Uterus (tissue), 4 donors: Measurements from ENCODE around the gene PRLH. TPM values are rescaled to one million over a fixed set of nuclear protein-coding genes. Genes with fewer than 3 reads are reported as not detected.

Source experiments
- DNase-seq, 2 donors: peaks; one replicate each; pipeline ENCODE4 v3.0.0-alpha.2; 2019 to 2020
- H3K27ac ChIP-seq, 2 donors: fragments of 200-600 bp; sonication (generic); 1 replicate in 1 of 2; 2 replicates in 1 of 2; pipeline ENCODE4 v1.5.1; 2016 to 2018
- H3K27me3 ChIP-seq, 2 donors: fragments of 200-600 bp; sonication (generic); one replicate each; pipeline ENCODE4 v1.5.1; 2018 to 2019; ENCODE audit warnings: control low read depth in 1 of 2
- H3K36me3 ChIP-seq, 2 donors: fragments of 200-600 bp; sonication (generic); one replicate each; pipeline ENCODE4 v1.5.1; 2019; ENCODE audit warnings: control low read depth in 1 of 2
- H3K4me1 ChIP-seq, 2 donors: fragments of 200-600 bp; sonication (generic); one replicate each; pipeline ENCODE4 v1.5.1; 2018 to 2019; ENCODE audit warnings: control low read depth in 1 of 2
- H3K4me3 ChIP-seq, 2 donors: fragments of 200-600 bp; sonication (generic); 1 replicate in 1 of 2; 2 replicates in 1 of 2; pipeline ENCODE4 v1.5.1; 2018 to 2019; ENCODE audit warnings: mild to moderate bottlenecking in 1 of 2
- H3K9me3 ChIP-seq, 2 donors: fragments of 200-600 bp; sonication (generic); one replicate each; pipeline ENCODE4 v1.5.1; 2019; ENCODE audit warnings: control low read depth in 1 of 2
- CTCF ChIP-seq, 4 experiments: fragments of 200-600 bp in 2 of 4; fragments of 450-650 bp in 2 of 4; sonication (generic) in 2 of 4; IDR thresholded peaks; one replicate each; pipeline ENCODE4 v1.5.1; 2016 to 2019; ENCODE audit warnings: antibody characterized with exemption in 4 of 4, mild to moderate bottlenecking in 2 of 4, moderate library complexity in 1 of 4
- POLR2A ChIP-seq, 2 donors: fragments of 450-650 bp; IDR thresholded peaks; one replicate each; pipeline ENCODE4 v1.6.1; 2016; ENCODE audit warnings: antibody characterized with exemption in 2 of 2, mild to moderate bottlenecking in 1 of 2, moderate library complexity in 1 of 2
- intact Hi-C: fragments of 100-400 bp; cut with DNase I; formaldehyde crosslinking; loops from one replicate; pipeline ENCODE4 v1.15.1; 2023; ENCODE audit warnings: low total_unique reads
- total RNA-seq, 4 donors: library from RNA; depleted of rRNA in 3 of 4; stranded (reverse); fragments of >200 nt in 3 of 4; gene quantifications; one replicate each; pipeline versions ENCODE4 v1.1.0 to v1.2.4, GENCODE V29; 2014 to 2023
- donor health status: DM: yes; HTN: yes; CAD: no.

Gene PRLH
- total RNA-seq, 4 donors from 2014 or later = not detected

GRCh38 chr2:237542001-237542704 is 24.2 kb upstream of the PRLH start:
- Histone ChIP-seq H3K27me3 (no peaks in the 10 kb centered on the region), H3K9me3 (no peaks in the 10 kb centered on the region), H3K4me3 (no peak overlapping the region), H3K36me3 (no peaks in the 10 kb centered on the region), H3K4me1 (peaks cover 0 to 3% of the 10 kb centered on the region in 2 donors), H3K27ac (no peak overlapping the region)
- no peak for DNase-seq
- intact Hi-C loops = no loop called here
- TF ChIP-seq CTCF (IDR thresholded peaks at IDR 0.05) (no peak), POLR2A (IDR thresholded peaks at IDR 0.05) (no peak)

- Histone ChIP-seq H3K27me3 (no peaks in the 10 kb centered on the region), H3K36me3 (no peaks in the 10 kb centered on the region), H3K4me3 (no peak overlapping the region), H3K4me1 (no peaks in the 10 kb centered on the region), H3K9me3 (no peaks in the 10 kb centered on the region), H3K27ac (no peak overlapping the region)
- TF ChIP-seq CTCF (IDR thresholded peaks at IDR 0.05) (no peak), POLR2A (IDR thresholded peaks at IDR 0.05) (no peak)
- intact Hi-C loops = no loop called here
- DNase-seq = no peak
Measured at GRCh38 chr2:237546040-237546875, 20.1 kb upstream of the PRLH start.

- intact Hi-C loops = no loop called here
- Histone ChIP-seq H3K27me3 (no peaks in the 10 kb centered on the region), H3K4me3 (no peak overlapping the region), H3K4me1 (no peaks in the 10 kb centered on the region), H3K27ac (no peak overlapping the region), H3K36me3 (no peaks in the 10 kb centered on the region), H3K9me3 (no peaks in the 10 kb centered on the region)
- TF ChIP-seq CTCF (IDR thresholded peaks at IDR 0.05) (no peak), POLR2A (IDR thresholded peaks at IDR 0.05) (no peak)
- no peak for DNase-seq
Measured at GRCh38 chr2:237546876-237547395, 19.4 kb upstream of the PRLH start.

- Histone ChIP-seq H3K9me3 (no peaks in the 10 kb centered on the region), H3K4me1 (no peaks in the 10 kb centered on the region), H3K4me3 (no peak overlapping the region), H3K36me3 (no peaks in the 10 kb centered on the region), H3K27ac (no peak overlapping the region), H3K27me3 (no peaks in the 10 kb centered on the region)
- TF ChIP-seq POLR2A (IDR thresholded peaks at IDR 0.05) (no peak), CTCF (IDR thresholded peaks at IDR 0.05) (no peak)
- DNase-seq = no peak
- intact Hi-C loops = no loop called here
Measured at GRCh38 chr2:237547841-237548416, 18.4 kb upstream of the PRLH start.

GRCh38 chr2:237549216-237549615 is 17.2 kb upstream of the PRLH start:
- TF ChIP-seq POLR2A (IDR thresholded peaks at IDR 0.05) (no peak), CTCF (IDR thresholded peaks at IDR 0.05) (no peak)
- H3K4me3 ChIP-seq = no peak overlapping the region
- H3K9me3 ChIP-seq = no peaks in the 10 kb centered on the region
- H3K27me3 ChIP-seq = no peaks in the 10 kb centered on the region
- no peak for DNase-seq
- intact Hi-C loops = no loop called here
- H3K4me1 ChIP-seq = no peaks in the 10 kb centered on the region
- no peak overlapping the region for H3K27ac ChIP-seq
- H3K36me3 ChIP-seq = no peaks in the 10 kb centered on the region
